Measurements from ENCODE around the gene TLCD5.

TLCD5 gene

DNA sequence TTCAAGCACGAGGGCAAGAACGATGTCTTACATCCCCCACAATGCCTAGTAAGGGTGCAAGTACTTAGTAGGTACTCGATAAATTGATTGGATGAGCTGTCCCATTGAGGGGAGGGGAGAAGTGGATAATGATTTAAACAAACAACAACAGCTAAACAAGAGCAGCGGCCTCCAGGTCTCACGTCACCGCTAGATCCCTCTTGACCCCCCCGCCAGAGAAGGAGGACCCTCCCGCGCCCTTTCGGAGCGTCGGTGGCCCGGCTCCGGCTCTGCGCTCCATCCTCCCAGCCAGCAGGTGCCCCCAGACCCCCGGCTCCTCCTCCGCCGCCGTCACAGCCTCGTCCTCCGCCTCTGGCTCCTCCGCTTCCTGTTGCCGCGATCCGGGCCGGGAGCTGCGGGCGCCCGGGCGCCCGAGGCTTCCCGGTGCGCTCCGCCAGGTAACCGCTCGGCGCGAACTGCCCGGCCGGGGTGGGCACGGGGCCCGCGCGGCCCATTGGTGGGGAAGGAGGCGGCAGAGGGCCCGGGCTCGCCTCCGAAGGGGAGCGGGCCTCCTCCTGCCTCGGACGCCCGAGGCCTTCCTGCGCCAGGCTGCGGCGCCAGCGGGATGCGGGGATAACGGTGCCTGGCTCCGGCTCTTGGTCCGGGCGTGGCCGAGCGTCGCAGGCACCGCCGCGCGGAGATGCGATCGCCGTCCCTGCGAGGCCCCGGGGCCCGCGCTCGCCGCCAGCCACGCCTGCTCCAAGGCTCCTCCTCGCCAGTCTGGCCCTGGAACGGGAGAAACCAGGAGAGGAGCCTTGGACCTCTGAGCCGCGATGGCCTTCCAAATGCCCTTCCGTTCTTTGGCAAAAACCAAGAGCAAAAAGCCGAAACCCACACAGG lies at the start of gene TLCD5:
Gene TLCD5 (plus strand): TSS at position 368 of the 879 bp plus-strand sequence. CDS start 2,143 bp downstream, outside the sequence.
- no peak for DNase-seq

GRCh38 chr11:120279502-120279901 lies 45.6 kb upstream of the TLCD5 start:
- no peak for DNase-seq

DNA sequence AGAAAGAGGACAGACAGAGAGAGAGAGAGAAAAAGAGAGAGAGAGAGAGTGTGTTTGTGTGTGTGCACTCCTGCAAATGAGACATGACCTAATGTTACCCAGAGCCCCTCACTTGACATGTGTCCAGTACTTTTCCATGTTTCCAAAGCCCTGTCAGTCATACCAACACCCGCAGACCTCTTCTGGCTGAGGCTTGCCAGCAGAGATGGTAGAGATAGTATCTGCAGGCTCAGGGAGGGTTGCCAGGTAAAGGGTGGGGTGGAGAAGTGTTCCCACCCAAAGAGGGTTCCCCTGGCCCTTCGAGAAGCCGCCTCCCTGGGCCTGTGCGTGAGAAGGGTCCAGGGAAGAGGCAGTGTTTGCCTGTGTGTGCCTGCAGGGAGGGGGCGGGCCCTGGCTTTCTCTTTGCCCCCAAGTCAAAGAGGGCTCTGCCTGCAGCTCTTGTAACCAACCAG lies 44.5 kb upstream of the TLCD5 start:
- DNase-seq: no peak

GRCh38 chr11:120281143-120281795 lies 43.8 kb upstream of the TLCD5 start:
- no peak for DNase-seq

DNA sequence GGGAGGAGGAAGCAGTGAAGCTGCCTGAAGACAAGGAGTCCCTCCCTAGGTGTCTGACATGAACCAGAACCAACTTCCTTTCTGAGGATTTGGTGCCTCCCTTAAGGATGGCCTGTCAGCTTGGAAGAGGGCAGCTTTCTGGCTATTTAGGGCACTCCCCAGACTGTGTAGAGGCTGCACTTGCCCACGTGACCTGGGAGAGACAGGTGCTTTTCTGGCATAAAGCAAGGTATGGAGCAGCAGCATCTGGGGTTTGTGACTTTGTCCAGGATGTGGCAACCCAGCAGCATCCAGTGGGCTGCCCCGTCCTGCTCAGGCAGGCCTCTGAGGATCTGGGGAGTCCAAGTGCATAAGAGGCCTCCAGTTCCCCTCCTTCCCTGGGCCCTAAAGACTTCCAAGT lies 42.0 kb upstream of the TLCD5 start:
- DNase-seq: no peak

GRCh38 chr11:120284272-120284671 lies 40.8 kb upstream of the TLCD5 start:
- no peak for DNase-seq

GRCh38 chr11:120285256-120285655 lies 39.8 kb upstream of the TLCD5 start:
- DNase-seq: no peak

DNA sequence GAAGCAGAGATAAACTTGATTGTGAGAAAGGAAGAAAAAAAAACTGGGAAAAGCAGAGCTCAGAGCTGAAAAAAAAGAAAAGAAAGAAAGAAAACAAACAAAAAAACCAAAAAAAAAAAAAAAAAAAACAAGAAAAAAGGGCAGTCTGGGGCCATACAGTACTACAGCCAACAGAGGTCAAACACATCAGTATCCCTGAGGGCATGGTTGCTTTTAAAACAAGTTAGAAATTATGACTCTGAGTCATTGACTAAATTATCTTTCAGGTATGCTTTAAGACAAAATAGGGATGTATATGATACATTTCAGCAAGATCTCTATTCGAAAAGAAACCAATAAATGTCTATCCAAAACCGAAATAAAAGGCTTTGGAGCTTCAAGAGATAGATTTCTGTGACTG lies 37.1 kb upstream of the TLCD5 start:
- DNase-seq: no peak

GRCh38 chr11:120289426-120289825 lies 35.7 kb upstream of the TLCD5 start:
- no peak for DNase-seq

DNA sequence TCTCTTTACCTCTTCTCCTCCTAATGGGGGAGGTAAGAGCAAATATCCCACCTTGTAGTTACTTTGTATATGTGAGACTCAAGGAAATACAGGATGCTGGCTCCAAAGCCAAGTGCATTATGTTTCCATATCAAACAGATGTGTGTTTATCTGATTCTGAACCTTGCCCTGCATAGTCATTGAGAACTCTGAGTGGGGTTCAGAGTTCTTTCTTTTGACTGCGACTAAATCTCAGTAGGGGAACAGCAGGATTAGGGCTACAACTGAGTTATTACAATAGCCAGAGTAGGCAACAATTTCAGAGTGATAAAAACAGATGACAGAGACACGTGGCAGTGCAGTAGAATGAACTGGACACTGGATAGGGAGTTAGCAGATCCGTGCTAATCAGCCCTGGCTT lies 34.1 kb upstream of the TLCD5 start:
- DNase-seq: no peak

- no peak for DNase-seq
Measured at GRCh38 chr11:120293038-120293800, 31.9 kb upstream of the TLCD5 start.

DNA sequence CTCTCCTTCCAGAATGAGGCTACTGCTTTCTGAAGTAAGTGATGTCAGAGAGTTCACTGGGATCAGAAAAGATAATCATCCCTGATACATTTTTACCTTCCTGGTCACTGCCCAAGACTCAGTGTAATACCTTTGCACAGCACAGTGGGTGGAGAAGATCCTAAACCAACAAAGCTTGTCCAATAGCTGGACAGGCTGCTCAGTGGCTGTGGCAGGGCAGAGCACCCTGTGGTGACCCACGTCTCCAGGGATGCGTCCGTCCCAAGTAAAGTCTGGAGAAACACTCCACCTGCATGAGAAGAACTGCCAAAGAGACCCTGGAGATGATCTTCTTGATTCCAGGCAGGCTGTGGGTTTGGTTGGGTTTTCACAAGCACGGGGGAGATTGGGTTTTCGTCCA lies 31.0 kb upstream of the TLCD5 start:
- DNase-seq: no peak

GRCh38 chr11:120295099-120295498 lies 30.0 kb upstream of the TLCD5 start:
- DNase-seq: no peak

GRCh38 chr11:120296554-120296953 lies 28.5 kb upstream of the TLCD5 start:
- DNase-seq: no peak

GRCh38 chr11:120298461-120298860 lies 26.6 kb upstream of the TLCD5 start:
- DNase-seq: no peak

- DNase-seq: no peak
Measured at GRCh38 chr11:120302001-120302805, 22.9 kb upstream of the TLCD5 start.

GRCh38 chr11:120303004-120303637 lies 22.0 kb upstream of the TLCD5 start:
- DNase-seq: peak; percentile 48

DNA sequence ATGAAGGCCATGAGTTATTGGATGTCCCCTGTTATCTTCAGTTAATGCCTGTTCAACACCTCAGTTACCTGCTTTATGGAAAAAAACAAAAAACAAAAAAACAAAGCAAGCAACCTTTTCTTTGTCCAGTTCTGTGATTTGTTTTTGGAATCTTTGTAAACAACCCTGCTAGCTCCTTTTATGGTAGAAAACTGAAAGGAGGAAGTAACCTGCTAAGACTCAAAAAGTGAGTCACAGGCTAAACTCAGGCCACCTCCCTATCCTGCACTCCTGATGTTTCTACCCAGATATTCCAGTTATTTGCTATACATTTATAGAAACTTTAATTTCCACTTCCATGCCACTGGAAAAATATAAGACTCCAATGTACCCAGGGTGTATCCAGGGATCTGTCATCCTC lies 20.6 kb upstream of the TLCD5 start:
- DNase-seq: no peak

- no peak for DNase-seq
Measured at GRCh38 chr11:120305286-120305685, 19.8 kb upstream of the TLCD5 start.

DNA sequence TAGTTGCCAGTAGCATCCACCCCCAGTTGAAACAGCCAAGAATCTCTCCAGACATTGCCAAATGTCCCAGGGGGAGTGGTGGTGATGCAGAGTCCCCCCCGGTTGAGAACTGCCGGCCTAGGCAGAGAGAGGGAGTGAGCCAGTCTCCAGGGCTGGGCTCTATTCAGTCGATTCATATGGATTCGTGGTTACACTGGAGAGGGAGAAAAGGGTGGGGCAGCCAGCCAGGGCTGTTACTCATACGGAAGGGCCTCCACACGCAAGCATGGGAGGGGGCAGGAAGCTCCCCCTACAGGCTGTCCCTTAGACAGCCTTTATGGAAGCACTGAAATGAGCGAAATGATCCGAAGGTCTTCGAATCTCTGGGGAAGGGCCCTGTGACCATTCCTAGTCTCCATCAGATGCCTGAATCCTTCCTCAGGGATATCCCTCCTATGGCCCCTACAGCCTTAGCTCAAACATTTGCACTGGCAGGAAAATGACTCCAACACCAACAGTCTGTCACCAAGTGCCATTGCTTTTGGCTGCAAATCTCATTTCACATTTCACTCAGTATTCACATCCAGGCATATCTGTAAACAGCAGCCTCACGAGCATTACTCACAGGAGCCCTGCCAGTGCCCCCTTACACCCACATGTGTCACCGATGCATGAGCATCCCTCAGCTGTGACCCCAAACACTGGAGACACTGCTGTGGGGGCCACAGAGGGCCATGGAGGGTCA lies 18.4 kb upstream of the TLCD5 start:
- no peak for DNase-seq

GRCh38 chr11:120307476-120307875 lies 17.6 kb upstream of the TLCD5 start:
- no peak for DNase-seq
